Neural progenitor cell (in vitro differentiated cells): ENCODE results near the gene AGR2.

Experiments used
- CTCF ChIP-seq: fragments of 200-600 bp; sonication (generic); IDR thresholded peaks from 2 replicates; pipeline ENCODE4 v1.5.1; 2017; ENCODE audit warnings: antibody characterized with exemption, mild to moderate bottlenecking
- EZH2 ChIP-seq: fragments of 200-600 bp; sonication (generic); IDR thresholded peaks from 2 replicates; pipeline ENCODE4 v1.6.1; 2017; ENCODE audit warnings: antibody characterized with exemption, mild to moderate bottlenecking, moderate library complexity
- EZH2phosphoT487 ChIP-seq: fragments of 200-600 bp; sonication (generic); IDR thresholded peaks from 2 replicates; pipeline ENCODE4 v1.6.1; 2017; ENCODE audit warnings: antibody characterized with exemption

GRCh38 chr7:16849296-16850148 lies 44.7 kb upstream of the AGR2 start:
- no peak for TF ChIP-seq CTCF
- TF ChIP-seq EZH2: no peak
- TF ChIP-seq EZH2phosphoT487: no peak
